HG03558 (cell line): ENCODE results near the gene STYK1.
A peak's percentile ranks its signal among the peaks of the same experiment; 100 is the strongest.

ENCODE experiments used
- ATAC-seq: cut with Tn5 transposase; IDR thresholded peaks from one replicate; pipeline ENCODE4 v1.9.1; 2021; ENCODE audit warnings: moderate number of reproducible peaks; ENCODE audit not compliant: unreplicated experiment; ENCODE audit errors: extremely low read depth

Gene STYK1

GRCh38 chr12:10673659-10674384 is at the start of gene STYK1:
Gene STYK1, minus strand, starts transcription at chr12:10674052. Its CDS starts 39,434 bp downstream, at chr12:10634618.
- ATAC-seq = no peak

- ATAC-seq = no peak
Measured at GRCh38 chr12:10722905-10723746, 49.3 kb upstream of the STYK1 start, which contains the start of gene YBX3. Gene YBX3, minus strand, starts transcription at chr12:10723323. Its CDS starts 212 bp downstream, at chr12:10723111.

GRCh38 chr12:10722502-10722904 is 48.7 kb upstream of the STYK1 start:
- no peak for ATAC-seq

GRCh38 chr12:10721651-10722501 is 48.0 kb upstream of the STYK1 start:
- ATAC-seq = no peak

- no peak for ATAC-seq
Measured at GRCh38 chr12:10720974-10721650, 47.3 kb upstream of the STYK1 start.

GRCh38 chr12:10719482-10719881 is 45.6 kb upstream of the STYK1 start:
- no peak for ATAC-seq

GRCh38 chr12:10718279-10718821 is 44.5 kb upstream of the STYK1 start:
- no peak for ATAC-seq

GRCh38 chr12:10717410-10717809 is 43.6 kb upstream of the STYK1 start:
- no peak for ATAC-seq

GRCh38 chr12:10716704-10717315 is 43.0 kb upstream of the STYK1 start:
- no peak for ATAC-seq

- ATAC-seq = no peak
Measured at GRCh38 chr12:10716277-10716676, 42.4 kb upstream of the STYK1 start.

- ATAC-seq = no peak
Measured at GRCh38 chr12:10715491-10715890, 41.6 kb upstream of the STYK1 start.

GRCh38 chr12:10709808-10710207 is 36.0 kb upstream of the STYK1 start:
- ATAC-seq = no peak

- ATAC-seq = no peak
Measured at GRCh38 chr12:10708862-10709261, 35.0 kb upstream of the STYK1 start.

GRCh38 chr12:10705655-10706054 is 31.8 kb upstream of the STYK1 start:
- no peak for ATAC-seq

- no peak for ATAC-seq
Measured at GRCh38 chr12:10701843-10702242, 28.0 kb upstream of the STYK1 start.

GRCh38 chr12:10701131-10701681 is 27.4 kb upstream of the STYK1 start:
- peak; percentile 72 for ATAC-seq

- no peak for ATAC-seq
Measured at GRCh38 chr12:10700581-10700980, 26.7 kb upstream of the STYK1 start.

- ATAC-seq = no peak
Measured at GRCh38 chr12:10697862-10698261, 24.0 kb upstream of the STYK1 start.

- ATAC-seq = no peak
Measured at GRCh38 chr12:10697156-10697555, 23.3 kb upstream of the STYK1 start.
